ENCODE results near the gene RASA3. TPM values are rescaled to one million over a fixed set of nuclear protein-coding genes. Genes with fewer than 3 reads are reported as not detected.

The RASA3 gene
- total RNA-seq, 1 donor from 2014 or later, result 44.8 TPM

DNA sequence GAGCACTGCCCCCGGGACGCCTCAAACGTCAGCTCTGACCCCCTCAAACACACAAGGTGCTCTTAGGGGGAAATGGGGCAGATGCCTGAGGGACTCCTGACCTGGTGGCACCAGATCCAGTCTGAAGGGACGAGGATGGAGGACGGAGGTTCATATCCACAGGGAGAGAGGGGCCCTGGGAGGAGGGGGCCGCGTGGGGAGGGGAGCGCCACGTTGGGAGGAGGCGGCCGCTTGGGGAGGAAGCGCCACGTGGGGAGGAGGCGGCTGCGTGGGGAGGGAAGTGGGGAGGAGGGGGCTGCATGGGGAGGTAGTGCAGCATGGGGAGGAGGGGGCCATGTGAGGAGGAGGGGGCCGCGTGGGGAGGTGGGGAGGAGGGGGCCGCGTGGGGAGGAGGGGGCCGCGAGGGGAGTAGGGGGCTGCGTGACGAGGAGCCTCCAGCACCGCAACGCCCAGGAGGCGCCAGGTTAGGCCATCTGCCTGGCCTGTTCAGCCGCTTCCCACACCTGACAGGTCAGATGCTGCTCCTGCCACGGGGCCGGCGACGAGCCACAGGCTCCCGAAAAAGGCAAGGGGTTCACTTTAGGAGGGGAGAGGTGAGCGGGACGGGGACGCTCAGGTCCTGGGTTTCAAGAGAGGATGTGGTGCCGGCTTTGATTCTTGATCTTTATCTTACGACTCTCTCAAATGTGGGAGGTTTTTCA is 121.9 kb downstream of the RASA3 start:
- no peak for DNase-seq (ENCODE audit: extremely low spot score, unreplicated experiment)
- no peaks in the 10 kb centered on the region for H3K9me3 Mint-ChIP-seq (ENCODE audit: unreplicated experiment)
- no peak overlapping the region for H3K27ac Mint-ChIP-seq (ENCODE audit: unreplicated experiment)
- H3K27me3 Mint-ChIP-seq (ENCODE audit: unreplicated experiment), result no peaks in the 10 kb centered on the region
- no peak overlapping the region for H3K4me3 Mint-ChIP-seq (ENCODE audit: unreplicated experiment)
- peaks cover 1% of the 10 kb centered on the region for H3K4me1 Mint-ChIP-seq (ENCODE audit: unreplicated experiment)
- TF ChIP-seq CTCF (IDR thresholded peaks at IDR 0.05), result no peak
- H3K36me3 Mint-ChIP-seq (ENCODE audit: unreplicated experiment), result peaks cover 13% of the 10 kb centered on the region

DNA sequence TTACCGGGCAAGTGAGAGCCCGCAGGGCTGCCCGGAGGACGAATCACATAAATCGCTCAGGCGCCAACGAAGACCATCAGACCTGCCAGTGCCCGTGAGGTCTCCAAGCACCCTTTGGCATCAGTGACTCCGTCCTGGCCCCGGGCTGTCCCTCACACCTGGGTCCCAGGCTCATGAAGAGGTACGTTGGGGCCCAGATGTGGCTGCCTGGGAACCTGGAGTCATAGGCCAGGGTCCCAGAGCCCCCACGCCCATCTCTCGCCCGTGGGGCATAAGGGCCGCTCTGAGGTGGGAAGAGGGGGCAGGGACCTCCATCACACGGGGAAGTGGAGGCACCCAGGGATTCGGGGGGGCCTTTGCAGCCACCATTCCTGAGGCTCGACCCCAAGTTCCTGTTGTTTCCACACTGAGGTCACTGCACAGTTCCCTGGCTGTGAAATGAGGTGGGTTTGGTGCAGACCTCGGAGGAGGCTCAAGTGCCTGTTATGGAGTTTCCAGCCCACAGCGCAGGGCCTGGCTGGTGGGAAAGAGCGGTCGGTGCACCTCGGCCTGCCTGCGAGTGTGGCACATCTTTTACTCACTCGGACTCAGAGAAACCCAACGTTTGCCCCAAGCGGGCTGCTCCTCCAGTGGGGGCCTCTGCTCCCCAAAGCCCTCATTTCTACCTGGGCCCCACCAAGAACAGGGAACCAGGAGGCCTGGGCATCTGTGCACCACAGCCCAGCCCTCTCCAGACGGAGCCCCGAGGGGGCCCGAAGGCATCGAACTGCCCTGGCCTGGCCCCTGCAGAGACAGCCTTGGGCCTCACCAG is 122.6 kb downstream of the RASA3 start:
- no peak for TF ChIP-seq CTCF (IDR thresholded peaks at IDR 0.05)
- Mint-ChIP-seq H3K9me3 (ENCODE audit: unreplicated experiment) (no peaks in the 10 kb centered on the region), H3K27me3 (ENCODE audit: unreplicated experiment) (no peaks in the 10 kb centered on the region), H3K27ac (ENCODE audit: unreplicated experiment) (no peak overlapping the region), H3K36me3 (ENCODE audit: unreplicated experiment) (peaks cover 11% of the 10 kb centered on the region), H3K4me3 (ENCODE audit: unreplicated experiment) (no peak overlapping the region), H3K4me1 (ENCODE audit: unreplicated experiment) (peaks cover 5% of the 10 kb centered on the region)
- DNase-seq (ENCODE audit: extremely low spot score, unreplicated experiment), result no peak

DNA sequence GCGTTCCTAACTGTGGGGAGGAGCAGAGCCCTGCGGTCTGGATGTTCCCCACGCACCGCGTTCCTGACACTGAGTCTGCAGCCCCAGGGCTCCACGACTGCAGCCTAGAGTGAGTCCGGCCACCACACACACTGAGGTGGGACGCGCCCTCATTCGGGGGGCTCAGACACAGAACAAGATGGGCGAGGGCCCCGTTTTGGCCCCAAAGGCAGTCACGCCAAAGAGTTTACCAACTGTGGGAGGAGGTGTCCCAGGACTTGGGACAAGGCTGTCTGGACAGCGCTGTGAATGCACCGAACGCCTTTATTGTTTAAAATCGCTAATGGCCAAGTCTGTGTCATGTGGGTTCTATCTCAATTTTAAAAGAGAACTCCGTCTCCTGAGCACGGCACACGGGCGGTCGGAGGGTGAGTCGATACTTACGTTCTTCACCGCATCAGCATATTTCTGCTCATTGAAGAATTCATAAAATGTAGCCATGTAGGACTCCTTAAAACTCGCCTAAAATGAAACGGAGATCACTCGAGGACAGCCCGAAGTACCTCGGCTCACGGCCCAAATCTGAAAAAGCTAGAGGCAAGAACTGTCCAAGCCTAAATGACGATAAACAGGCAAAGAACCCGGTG is 123.3 kb downstream of the RASA3 start:
- no peak for TF ChIP-seq CTCF (IDR thresholded peaks at IDR 0.05)
- H3K27me3 Mint-ChIP-seq (ENCODE audit: unreplicated experiment), result no peaks in the 10 kb centered on the region
- H3K36me3 Mint-ChIP-seq (ENCODE audit: unreplicated experiment), result peaks cover 11% of the 10 kb centered on the region
- no peak overlapping the region for H3K27ac Mint-ChIP-seq (ENCODE audit: unreplicated experiment)
- no peak overlapping the region for H3K4me3 Mint-ChIP-seq (ENCODE audit: unreplicated experiment)
- no peak for DNase-seq (ENCODE audit: extremely low spot score, unreplicated experiment)
- H3K9me3 Mint-ChIP-seq (ENCODE audit: unreplicated experiment), result no peaks in the 10 kb centered on the region
- peaks cover 7% of the 10 kb centered on the region for H3K4me1 Mint-ChIP-seq (ENCODE audit: unreplicated experiment)

GRCh38 chr13:114007566-114007965 is 124.9 kb downstream of the RASA3 start:
- no peak for DNase-seq (ENCODE audit: extremely low spot score, unreplicated experiment)
- no peaks in the 10 kb centered on the region for H3K9me3 Mint-ChIP-seq (ENCODE audit: unreplicated experiment)
- no peaks in the 10 kb centered on the region for H3K27me3 Mint-ChIP-seq (ENCODE audit: unreplicated experiment)
- H3K36me3 Mint-ChIP-seq (ENCODE audit: unreplicated experiment), result peaks cover 11% of the 10 kb centered on the region
- H3K4me3 Mint-ChIP-seq (ENCODE audit: unreplicated experiment), result no peak overlapping the region
- peaks cover 7% of the 10 kb centered on the region for H3K4me1 Mint-ChIP-seq (ENCODE audit: unreplicated experiment)
- H3K27ac Mint-ChIP-seq (ENCODE audit: unreplicated experiment), result no peak overlapping the region
- TF ChIP-seq CTCF (IDR thresholded peaks at IDR 0.05), result no peak

GRCh38 chr13:114005206-114005724 is 127.2 kb downstream of the RASA3 start:
- Mint-ChIP-seq H3K4me1 (ENCODE audit: unreplicated experiment) (peaks cover 7% of the 10 kb centered on the region), H3K4me3 (ENCODE audit: unreplicated experiment) (no peak overlapping the region), H3K27ac (ENCODE audit: unreplicated experiment) (peak overlapping the region; percentile 71), H3K27me3 (ENCODE audit: unreplicated experiment) (no peaks in the 10 kb centered on the region), H3K36me3 (ENCODE audit: unreplicated experiment) (peaks cover 9% of the 10 kb centered on the region), H3K9me3 (ENCODE audit: unreplicated experiment) (no peaks in the 10 kb centered on the region)
- DNase-seq (ENCODE audit: extremely low spot score, unreplicated experiment), result no peak
- no peak for TF ChIP-seq CTCF (IDR thresholded peaks at IDR 0.05)
